Measurements from ENCODE around the gene CYSLTR2. TPM values are rescaled to one million over a fixed set of nuclear protein-coding genes. Genes with fewer than 3 reads are reported as not detected.
"Not testable (repeated sequence)": the region's sequence is repeated elsewhere in the genome, so short reads cannot be mapped to it uniquely, and the experiment has no call there.

CYSLTR2 gene
- total RNA-seq, 1 donor from 2014 or later = 0.31 TPM

DNA sequence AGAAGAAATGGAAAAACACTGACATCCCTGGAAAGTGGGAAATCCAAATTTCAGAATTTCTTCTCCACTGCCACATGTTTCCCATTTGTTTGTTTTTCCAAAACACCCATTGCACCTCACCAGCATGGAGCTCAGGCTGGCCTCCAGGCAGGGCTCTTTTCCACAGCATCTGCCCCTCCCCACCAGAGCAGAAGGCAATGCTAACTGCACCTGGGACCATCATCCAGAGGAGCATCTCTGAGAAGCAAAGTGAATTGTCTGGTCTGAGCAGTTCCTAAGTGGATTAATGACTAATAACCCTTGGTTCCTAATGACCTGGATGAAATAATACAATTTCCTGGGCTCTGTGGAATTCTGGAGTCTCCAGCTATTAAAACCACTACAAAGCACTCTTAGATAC lies 8.8 kb upstream of the CYSLTR2 start:
- no peak for DNase-seq

DNA sequence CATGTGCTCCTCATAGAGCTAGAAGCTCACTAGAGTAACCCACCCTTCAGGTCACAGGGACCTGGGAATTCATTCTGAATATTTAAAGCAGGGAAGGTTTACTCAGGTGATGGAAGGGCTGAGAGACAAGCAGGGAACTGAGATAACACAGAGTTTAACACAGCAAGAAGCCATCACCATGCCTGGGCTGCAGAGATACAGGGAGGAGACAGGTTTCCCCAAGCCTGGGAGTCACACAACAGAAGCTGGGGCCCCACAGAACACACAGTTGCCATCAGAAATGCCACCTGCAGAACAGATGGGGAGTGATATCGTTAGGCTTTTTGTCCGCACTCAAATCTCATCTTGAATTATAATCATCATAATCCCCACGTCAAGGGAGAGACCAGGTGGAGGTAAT lies 7.9 kb upstream of the CYSLTR2 start:
- DNase-seq = no peak

DNA sequence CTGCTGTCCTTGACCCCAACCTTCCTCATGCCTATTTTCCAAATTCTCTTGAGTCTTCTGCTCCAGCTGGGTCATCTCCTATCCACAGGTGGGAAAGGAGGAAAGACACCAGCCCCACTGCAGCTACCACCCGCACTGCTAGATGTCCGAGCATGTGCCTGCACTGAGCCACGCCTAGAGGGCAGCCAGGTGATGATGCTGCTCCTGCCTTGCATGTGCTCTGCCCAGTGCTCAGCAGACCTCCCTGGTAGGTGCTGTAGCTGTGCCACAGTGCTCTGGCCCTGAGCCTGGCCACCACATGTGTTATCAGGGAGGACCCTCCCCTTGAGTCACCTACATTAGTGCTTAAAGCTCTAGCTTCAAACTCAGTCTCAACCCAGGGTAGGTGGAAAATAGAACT lies 6.9 kb upstream of the CYSLTR2 start:
- DNase-seq = no peak

DNA sequence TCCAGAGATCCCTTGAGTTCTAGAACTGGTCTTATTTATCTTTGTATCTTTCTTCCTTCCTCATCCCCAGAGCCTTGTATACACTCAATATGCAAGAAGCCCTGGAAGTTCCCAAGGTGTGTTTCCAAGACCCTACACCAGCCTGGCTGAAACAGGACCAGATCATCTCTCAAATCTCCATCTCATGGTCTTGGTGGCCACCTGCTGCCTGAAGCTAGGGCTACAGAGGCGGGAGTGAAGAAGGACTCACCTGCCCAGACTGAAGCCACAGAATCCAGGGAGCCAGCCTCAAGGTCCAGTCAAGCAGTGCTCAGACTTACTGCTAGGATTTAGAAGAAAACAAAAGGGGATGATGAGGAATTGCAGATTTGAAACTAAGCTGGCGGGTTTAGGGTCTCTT lies 6.1 kb upstream of the CYSLTR2 start:
- DNase-seq = no peak

DNA sequence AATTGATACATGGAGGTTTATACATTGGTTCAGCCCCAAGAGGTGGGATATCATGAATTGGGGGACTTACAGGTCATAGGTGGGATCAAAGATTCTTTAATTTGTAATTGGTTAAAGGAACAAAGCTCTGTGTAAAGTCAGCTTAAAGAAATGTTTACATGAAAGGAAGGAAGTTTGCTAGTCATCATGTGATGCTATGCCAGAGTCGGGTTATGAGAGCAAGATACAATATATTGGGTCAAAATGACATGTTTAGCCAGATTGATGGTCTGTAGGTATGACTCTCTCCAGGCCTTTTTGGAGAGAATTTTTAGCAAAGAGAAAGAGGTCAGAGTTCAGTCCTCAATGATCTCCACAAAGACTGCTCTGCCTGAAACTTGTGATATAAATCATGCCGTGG lies 5.3 kb upstream of the CYSLTR2 start:
- DNase-seq = no peak

DNA sequence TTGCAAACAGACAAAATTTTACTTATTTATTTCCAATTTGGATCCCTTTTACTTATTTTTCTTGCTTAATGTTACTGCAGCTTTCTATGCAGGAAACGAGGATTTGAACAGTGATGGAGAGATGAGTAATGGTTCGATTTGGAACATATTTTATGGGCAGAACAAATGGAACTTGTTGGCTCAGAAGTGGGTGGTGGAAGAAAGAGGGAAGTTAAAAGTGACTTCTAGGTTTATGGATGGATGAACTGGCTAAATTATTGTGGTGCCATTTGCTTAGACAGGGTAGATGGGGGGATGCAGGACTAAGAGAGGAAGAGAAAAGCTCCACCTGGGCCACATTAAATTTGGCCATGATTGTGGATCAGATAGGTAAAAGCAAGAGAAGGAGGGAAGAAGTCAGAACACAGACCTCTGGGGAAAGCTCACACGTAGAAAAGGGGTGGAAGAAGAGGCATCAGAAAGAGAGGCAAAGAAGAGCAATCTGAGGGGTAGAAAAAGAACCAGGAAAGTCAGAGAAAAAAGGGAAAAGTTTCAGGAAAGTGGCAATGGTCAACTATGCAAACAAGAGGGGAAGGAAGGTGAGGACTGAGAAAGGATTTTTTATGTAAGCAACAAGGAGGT lies 768 bp upstream of the CYSLTR2 start:
- DNase-seq = no peak

DNA sequence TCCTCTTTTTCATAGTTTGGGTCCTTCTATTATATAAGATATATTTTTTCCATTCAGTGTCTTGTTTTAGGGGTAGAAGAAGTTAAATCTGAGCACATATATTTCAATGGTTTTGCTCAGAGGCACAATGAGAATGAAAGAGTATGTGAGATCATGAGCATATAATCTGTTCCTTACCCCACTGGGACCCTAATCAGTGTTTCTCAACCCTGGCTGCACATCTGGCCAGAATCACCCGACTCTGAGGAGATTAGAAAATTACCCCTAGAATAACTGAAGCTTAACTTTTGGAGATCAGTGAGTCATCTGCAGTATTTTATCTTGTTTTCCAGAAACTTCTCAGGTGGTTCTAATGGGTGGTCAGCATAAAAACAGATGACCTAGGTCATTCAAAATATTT lies 782 bp downstream of the CYSLTR2 start:
- peak; percentile 28 for DNase-seq

DNA sequence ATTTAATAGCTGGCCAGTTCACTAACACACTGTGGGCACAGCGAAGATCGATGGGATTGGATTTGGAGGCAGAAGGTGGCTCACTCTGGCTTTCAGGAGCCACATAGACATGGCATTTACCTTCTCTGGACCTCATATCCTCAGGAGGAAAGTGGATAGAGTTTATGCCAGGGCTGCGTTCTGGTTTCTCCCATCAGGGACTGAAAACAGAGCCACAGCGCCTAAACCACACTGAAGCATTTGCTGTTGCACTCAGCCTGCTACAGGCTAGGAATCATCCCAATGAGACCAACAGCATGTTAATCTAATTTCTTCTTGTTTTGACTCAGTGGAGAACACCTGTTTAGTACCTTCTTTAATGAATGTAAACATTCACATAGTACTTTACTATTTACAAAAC lies 1.6 kb downstream of the CYSLTR2 start:
- DNase-seq = no peak

DNA sequence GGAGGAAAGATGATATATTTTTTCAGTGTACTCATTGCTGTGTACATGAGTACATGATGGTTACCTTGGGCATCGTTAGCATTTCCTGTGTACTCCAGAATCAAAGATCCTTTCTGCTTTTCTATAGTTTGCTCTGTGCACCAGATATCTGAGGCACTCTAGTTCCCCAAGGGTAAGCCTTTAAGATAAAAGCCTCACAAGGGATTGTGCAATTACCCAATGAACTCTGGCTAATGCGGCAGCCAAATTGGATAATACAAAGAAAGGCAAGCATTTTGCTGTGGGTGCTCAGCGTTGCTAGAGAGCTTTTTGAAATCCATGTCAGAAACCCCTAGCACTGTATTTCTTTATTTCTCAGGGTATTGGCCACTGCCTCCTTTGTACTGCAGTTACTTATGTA lies 2.9 kb downstream of the CYSLTR2 start:
- no peak for DNase-seq

DNA sequence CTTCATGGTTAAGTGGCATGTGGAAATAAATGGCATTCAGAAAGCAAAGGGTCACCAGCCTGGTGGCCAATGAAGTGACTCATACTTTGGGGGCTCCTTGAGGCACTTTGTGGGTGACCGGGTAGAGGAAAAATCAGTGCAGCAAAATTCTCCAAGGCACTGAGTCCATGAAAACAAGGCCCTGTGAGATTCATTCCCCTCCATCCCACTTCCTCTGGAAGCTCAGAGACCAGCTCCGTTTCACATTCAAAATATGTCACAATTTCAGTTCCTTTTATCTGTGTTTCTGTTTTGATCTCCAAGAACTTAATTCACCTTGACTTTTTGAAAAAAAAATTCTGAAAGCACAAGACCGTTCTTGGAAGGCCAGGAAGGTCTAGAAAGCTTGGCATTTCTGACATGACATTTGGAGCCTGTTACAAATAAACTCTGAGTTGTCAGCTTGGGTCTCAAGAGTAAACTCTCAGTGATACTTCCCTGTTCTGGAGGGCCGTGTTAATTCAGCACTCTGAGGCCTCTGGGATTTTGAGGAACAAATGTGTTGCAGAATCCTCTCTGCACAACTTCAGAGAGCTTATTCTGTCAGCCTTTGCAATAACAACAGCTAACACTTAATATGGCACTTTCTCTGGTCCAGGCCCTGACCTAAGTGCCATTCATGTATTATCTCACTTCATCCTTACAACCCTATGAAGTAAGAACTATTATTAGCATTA lies 6.8 kb downstream of the CYSLTR2 start:
- DNase-seq = peak; percentile 19

DNA sequence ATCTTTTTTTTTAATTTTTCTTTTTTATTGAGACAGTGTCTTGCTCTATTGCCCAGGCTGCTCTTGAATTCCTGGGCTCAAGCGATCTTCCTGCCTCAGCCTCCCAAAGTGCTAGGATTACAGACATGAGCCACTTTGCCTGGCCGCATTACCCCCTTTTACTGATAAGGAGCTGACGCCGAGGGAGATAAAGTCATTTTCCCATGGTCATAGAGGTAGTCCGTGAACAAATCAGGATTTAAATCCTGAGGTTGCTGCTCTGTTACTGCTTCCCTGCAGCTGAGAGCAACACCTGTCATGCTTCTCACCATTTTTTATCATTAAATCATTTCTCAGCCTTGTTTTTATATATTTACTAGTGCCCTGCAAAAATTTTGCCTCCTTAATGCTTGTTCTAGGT lies 7.4 kb downstream of the CYSLTR2 start:
- DNase-seq = no peak

DNA sequence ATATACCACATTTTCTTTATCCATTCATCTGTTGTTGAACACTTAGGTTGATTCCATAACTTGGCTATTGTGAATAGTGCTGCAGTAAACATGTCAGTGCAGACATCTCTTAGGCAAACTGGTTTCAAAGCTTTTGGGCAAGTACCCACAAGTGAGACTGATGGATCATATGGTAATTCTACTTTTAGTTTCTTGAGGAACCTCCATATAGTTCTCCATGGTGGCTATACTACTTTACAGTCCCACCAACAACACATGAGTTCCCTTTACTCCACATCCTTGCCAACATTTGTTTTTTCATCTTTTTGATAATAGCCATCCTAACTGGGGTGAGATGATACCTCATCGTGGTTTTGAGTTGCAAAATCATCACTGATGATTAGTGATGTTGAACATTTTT lies 8.5 kb downstream of the CYSLTR2 start:
- no peak for DNase-seq

DNA sequence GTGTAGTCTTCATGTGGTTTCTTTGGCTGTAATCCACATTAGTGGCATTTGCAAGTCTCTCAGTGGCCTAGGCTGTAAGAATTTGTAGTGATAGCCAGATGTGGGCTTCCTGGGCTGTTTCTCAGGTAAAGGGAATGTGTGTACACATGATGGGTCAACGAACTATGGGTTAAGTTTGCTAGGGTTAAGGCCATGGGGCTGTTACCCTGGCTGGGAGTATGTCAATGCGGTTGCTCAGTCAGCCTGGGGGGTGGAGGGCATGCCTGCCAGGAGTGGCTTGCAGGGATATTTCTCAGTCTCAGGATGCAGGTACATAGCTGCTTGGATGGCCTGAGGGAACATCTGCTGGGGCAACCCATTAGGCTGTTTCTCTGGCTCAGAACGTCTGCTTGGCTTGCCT lies 13.4 kb downstream of the CYSLTR2 start:
- DNase-seq = no peak

DNA sequence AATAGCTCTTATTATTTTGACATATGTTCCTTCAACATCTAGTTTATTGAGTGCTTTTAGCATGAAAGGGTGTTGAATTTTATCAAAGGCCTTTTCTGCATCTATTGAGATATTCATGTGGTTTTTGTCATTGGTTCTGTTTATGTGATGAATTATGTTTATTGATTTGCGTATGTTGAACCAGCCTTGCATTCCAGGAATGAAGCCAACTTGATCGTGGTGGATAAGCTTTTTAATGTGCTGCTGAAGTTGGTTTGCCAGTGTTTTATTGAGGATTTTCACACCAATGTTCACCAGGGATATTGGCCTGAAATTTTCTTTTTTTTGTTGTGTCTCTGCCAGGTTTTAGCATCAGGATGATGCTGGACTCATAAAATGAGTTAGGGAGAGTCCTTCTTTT lies 17.7 kb downstream of the CYSLTR2 start:
- DNase-seq = not testable (repeated sequence)

DNA sequence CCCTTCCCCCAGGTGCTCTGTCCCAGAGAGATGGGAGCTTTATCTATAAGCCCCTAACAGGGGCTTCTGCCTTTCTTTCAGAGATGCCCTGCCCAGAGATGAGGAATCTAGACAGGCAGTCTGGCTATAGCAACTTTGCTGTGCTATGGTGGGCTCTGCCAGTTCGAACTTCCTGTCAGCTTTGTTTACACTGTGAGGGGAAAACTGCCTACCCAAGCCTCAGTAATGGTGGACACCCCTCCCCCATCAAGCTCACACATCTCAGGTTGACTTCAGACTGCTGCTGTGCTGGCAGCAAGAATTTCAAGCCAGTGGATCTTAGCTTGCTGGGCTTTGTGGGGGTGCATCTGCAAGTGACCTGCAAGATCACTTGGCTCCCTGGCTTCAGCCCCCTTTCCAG lies 21.5 kb downstream of the CYSLTR2 start:
- DNase-seq = no peak

DNA sequence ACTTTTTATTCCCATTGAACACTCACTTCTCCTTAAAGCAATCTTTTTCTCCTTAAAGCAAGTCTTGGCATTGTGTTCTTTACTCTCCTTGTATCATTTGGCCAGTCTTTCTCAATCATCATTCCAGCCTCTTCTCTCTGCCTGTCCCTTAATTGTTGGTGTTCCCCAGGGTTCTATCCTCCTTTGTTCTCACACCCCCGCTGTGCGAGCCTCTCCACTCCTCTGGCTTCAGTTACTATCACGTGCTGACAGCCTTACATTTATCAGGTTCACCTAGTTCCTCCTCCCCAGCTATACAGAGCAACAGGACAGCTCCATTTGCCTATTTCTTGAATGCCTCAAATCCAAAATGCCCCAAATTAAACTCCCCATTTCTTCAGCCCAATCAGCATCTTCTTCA lies 24.6 kb downstream of the CYSLTR2 start:
- no peak for DNase-seq

DNA sequence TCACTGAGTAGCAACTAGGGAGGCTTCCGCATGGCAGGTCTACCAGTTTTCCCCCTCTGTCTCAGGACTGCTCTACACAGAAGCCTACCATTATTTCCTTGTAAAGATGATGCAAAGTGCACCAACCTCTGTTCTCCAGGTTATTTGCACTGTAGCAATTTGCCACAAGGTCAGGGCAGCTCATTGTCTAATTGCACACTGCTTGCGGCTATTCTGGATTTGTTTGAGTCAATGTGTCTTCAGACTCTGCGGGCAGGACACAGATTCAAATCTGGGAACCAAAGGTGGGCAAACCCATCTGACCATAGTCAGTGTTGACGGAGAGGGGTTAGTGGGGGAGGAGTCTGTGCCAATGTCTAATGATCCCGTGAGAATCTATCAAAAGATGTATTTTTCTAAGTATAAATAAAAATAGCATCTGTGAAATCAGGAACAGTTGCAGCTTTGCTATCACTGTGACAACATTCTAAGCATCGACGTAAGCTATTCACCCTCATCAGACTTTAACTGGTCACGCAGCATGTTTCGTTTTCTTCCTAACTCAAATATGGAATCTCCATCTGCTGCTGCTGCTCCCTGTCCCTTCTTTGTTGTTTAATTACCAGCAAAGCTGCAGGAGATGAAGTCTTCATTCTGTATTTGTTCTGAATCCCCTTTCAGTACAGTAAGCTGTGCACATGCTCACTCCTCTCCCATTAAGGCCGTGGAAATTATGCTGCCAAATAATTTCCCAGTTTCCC lies 26.4 kb downstream of the CYSLTR2 start:
- peak; percentile 4 for DNase-seq

DNA sequence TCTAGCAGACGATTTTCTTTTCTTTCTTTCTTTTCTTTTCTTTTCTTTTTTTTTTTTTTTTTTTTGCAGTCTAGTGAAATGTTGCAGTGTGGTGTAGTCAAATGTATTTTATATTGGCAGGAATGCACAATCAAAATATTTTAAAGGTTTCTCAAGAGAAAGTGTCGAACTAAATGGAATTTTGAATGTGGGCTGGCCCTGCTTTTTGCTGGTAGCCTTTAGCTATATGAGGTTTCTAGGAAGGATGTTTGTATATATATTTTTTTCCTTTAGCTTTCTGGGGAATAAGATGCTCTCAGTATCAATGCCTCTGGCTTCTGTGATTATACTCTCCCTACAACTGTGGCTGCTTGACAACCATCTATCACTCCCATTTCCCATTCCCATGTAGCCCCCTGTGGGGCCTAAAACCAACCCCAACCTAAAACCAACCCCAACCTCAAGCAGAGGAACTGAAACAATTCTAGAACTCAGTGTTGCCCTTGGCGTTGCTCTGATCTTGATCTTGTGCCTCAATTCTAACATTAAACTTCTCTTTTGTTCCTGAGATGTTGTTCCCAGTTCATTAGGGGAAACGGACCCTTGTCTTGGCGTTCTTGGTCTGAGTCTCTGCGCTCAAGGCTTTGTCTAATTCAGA lies 27.1 kb downstream of the CYSLTR2 start:
- no peak for DNase-seq

DNA sequence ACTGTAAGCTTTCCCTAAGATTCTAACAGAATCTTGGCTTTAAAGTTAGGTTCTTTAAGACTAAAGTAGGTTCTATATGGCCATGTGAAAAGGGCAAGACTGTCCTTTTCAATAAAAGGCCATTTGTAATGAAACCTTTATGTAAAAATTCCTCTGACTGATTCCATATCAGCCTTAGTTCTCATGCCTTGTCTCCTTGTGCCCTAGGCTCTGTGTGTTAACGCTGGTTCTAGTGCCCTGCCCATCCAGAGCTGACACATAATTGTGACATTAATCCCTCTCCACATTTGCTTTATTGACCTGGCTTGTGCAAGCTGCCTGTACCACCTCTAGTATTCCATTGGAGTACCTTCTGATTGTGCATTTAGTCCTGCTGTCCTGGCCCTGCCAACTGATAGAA lies 28.2 kb downstream of the CYSLTR2 start:
- DNase-seq = no peak

DNA sequence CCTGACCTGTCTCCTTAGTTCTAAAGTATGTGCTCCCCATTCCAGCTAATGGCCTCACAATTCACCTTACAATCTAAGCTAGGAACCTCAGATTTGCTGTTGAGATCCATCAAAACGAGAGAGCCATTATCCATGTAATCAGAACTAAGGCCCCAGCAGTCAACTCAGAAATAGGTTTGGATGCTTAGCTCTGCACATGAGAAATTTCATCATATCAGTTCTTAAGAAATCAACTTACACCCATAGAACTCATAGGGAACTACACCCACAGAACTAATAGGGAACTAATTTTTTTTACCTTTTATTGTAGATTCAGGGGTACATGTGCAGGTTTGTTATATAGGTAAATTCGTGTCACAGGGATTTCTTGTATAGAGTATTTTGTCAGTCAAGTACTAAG lies 28.7 kb downstream of the CYSLTR2 start:
- DNase-seq = no peak

DNA sequence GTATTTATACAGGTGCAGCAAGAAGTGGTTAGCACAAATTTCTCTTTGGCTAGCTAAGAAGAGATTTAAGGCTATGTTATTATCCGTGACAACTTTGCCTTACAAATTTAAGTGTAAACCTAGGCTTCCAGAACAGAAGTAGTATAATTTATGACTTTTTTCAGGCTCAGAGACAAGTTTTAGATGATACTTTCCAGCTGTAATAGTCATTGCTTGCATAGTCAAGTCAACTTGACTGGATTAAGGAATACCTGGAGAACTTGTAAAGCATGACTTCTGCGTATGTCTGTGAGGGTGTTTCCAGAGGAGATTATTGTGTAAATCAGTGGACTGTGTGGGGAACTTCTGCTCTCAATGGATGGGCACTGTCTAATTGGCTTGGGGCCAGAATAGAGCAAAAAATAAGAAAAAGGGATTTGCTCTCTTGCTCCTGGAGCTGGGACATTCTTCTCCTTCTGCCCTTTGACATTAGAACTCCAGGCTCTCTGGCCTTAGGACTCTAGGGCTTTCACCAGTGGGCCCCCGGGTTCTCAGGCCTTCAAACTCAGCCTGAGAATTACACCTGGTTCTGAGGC lies 33.0 kb downstream of the CYSLTR2 start:
- DNase-seq = no peak

DNA sequence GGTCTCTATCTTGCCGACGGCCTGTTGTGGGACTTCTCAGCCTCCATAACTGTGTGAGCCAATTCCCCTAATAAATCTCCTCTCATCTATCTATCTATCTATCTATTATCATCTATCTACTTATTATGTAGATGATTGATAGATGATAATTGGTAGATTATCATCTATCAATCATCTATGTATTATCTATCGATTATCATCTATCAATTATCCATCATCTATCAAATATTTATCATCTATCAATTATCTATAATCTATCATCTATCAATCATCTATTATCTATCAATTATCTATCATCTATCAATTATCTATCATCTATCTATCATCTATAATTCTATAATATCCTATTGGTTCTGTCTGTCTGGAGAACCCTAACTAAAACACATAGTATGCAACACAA lies 33.5 kb downstream of the CYSLTR2 start:
- no peak for DNase-seq

DNA sequence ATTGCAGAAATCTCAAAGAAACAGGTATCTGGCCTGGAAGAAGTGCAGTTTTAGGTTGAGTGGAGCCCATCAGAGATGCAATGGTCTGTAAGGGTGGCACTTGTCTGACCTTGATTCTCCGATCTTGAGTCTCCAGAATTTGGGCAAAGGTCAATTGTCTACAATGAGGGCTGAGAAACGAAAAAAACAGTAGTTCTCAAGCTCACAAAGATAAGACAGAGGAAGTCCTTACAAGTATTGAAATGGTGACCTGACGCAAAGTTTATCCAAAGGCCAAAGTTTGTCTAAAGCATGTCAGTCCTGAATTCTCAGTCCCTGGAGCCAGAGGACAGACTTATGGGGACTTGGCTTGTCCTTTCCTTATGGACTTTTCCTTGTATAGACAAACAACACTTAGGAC lies 40.3 kb downstream of the CYSLTR2 start:
- DNase-seq = no peak
